Activated CD4-positive, alpha-beta T cell treated with anti-CD3 and anti-CD28 coated beads for 36 hours (primary cell): Measurements from ENCODE around the gene MYZAP. TPM values are rescaled to one million over a fixed set of nuclear protein-coding genes. Genes with fewer than 3 reads are reported as not detected.

Source experiments
- ATAC-seq: fragments of 200-7000 bp; cut with Tn5 transposase; one replicate; pipeline ENCODE4 v1.10.0; 2021; ENCODE audit warnings: mild to moderate bottlenecking, moderate library complexity
- CTCF ChIA-PET: fragments of 350-600 bp; sonication (Branson Sonifier 250); formaldehyde crosslinking; loops from one replicate; lab custom pipeline; 2021; ENCODE audit warnings: antibody characterized with exemption; lab: Charles Lee
- POLR2A ChIA-PET: fragments of 350-600 bp; sonication (Branson Sonifier 250); formaldehyde crosslinking; loops from one replicate; lab custom pipeline; 2021; ENCODE audit warnings: antibody characterized with exemption, inconsistent platforms; lab: Charles Lee
- DNase-seq: peaks from one replicate; pipeline ENCODE4 v3.0.0-alpha.2; 2020
- H3K27ac Mint-ChIP-seq: one replicate; pipeline ENCODE4 v1.8.0; 2021; ENCODE audit warnings: mixed read lengths
- H3K27me3 Mint-ChIP-seq: one replicate; pipeline ENCODE4 v1.8.0; 2021; ENCODE audit warnings: mixed read lengths
- H3K36me3 Mint-ChIP-seq: one replicate; pipeline ENCODE4 v1.8.0; 2021; ENCODE audit warnings: low read depth, mixed read lengths
- H3K4me1 Mint-ChIP-seq: one replicate; pipeline ENCODE4 v1.8.0; 2021; ENCODE audit warnings: mixed read lengths
- H3K4me3 Mint-ChIP-seq: one replicate; pipeline ENCODE4 v1.8.0; 2021; ENCODE audit warnings: mild to moderate bottlenecking, moderate library complexity, mixed read lengths
- H3K9me3 Mint-ChIP-seq: one replicate; pipeline ENCODE4 v1.8.0; 2021; ENCODE audit warnings: low read depth, mixed read lengths
- intact Hi-C, 2 experiments: fragments of 100-400 bp; cut with DNase I in 1 of 2; cut with micrococcal nuclease in 1 of 2; formaldehyde crosslinking; loops; one replicate each; pipeline versions ENCODE4 v1.14.2 to v1.15.1; 2022 to 2024; cut with DNase I, micrococcal nuclease
- total RNA-seq, 2 experiments: library from RNA; stranded (reverse); gene quantifications; one replicate each; pipeline ENCODE4 v1.2.3, GENCODE V29; 2021

MYZAP gene
- total RNA-seq, 2 experiments from 2014 or later, result 0.11 TPM

- Mint-ChIP-seq H3K9me3 (no peaks in the 10 kb centered on the region), H3K4me1 (peaks cover 18% of the 10 kb centered on the region), H3K36me3 (no peaks in the 10 kb centered on the region), H3K4me3 (no peak overlapping the region), H3K27ac (no peak overlapping the region), H3K27me3 (peaks cover 21% of the 10 kb centered on the region)
- POLR2A ChIA-PET, result no interaction called here
- DNase-seq (no peak), ATAC-seq (no peak)
- CTCF ChIA-PET, result interaction anchor here (0.7 to 1.0 kb wide), 3 partner anchors 13 to 33 kb away, joined by 3 read pairs; no protein-coding TSS in a partner anchor
- intact Hi-C loops, result no loop called here
Measured at GRCh38 chr15:57592836-57593420, 1.2 kb downstream of the MYZAP start.

- ChIA-PET POLR2A (no interaction called here), CTCF (no interaction called here)
- no peaks in the 10 kb centered on the region for H3K36me3 Mint-ChIP-seq
- H3K4me3 Mint-ChIP-seq, result no peak overlapping the region
- intact Hi-C loops, result no loop called here
- H3K9me3 Mint-ChIP-seq, result no peaks in the 10 kb centered on the region
- peaks cover 9% of the 10 kb centered on the region for H3K4me1 Mint-ChIP-seq
- H3K27ac Mint-ChIP-seq, result no peak overlapping the region
- peaks cover 21% of the 10 kb centered on the region for H3K27me3 Mint-ChIP-seq
- ATAC-seq (no peak), DNase-seq (no peak)
Measured at GRCh38 chr15:57594479-57594878, 2.8 kb downstream of the MYZAP start.

- Mint-ChIP-seq H3K4me1 (peaks cover 9% of the 10 kb centered on the region), H3K27ac (no peak overlapping the region), H3K27me3 (peaks cover 18% of the 10 kb centered on the region), H3K4me3 (no peak overlapping the region), H3K36me3 (no peaks in the 10 kb centered on the region), H3K9me3 (no peaks in the 10 kb centered on the region)
- no peak for ATAC-seq
- POLR2A ChIA-PET, result no interaction called here
- DNase-seq, result no peak
- intact Hi-C loops, result no loop called here
- CTCF ChIA-PET, result interaction anchor here (0.6 kb wide), 1 partner anchor 84 kb away, joined by 3 read pairs; no protein-coding TSS in a partner anchor
Measured at GRCh38 chr15:57595011-57595866, 3.5 kb downstream of the MYZAP start.

GRCh38 chr15:57596301-57596855, 4.7 kb downstream of the MYZAP start:
- H3K9me3 Mint-ChIP-seq, result no peaks in the 10 kb centered on the region

GRCh38 chr15:57596978-57597377, 5.3 kb downstream of the MYZAP start:
- POLR2A ChIA-PET, result no interaction called here
- ATAC-seq, result no peak

More at GRCh38 chr15:57596301-57596855, 4.7 kb downstream of the MYZAP start:
- no peak for ATAC-seq
- peaks cover 10% of the 10 kb centered on the region for H3K27me3 Mint-ChIP-seq
- intact Hi-C loops, result no loop called here
- peaks cover 4% of the 10 kb centered on the region for H3K4me1 Mint-ChIP-seq
- no peak overlapping the region for H3K27ac Mint-ChIP-seq
- no peaks in the 10 kb centered on the region for H3K36me3 Mint-ChIP-seq
- ChIA-PET CTCF (no interaction called here), POLR2A (no interaction called here)
- no peak overlapping the region for H3K4me3 Mint-ChIP-seq
- DNase-seq, result no peak

GRCh38 chr15:57597431-57597830, 5.7 kb downstream of the MYZAP start:
- Mint-ChIP-seq H3K27me3 (peaks cover 9% of the 10 kb centered on the region), H3K9me3 (no peaks in the 10 kb centered on the region), H3K27ac (no peak overlapping the region), H3K4me3 (no peak overlapping the region), H3K4me1 (no peaks in the 10 kb centered on the region), H3K36me3 (no peaks in the 10 kb centered on the region)
- CTCF ChIA-PET, result no interaction called here
- POLR2A ChIA-PET, result no interaction called here
- no peak for ATAC-seq
- no peak for DNase-seq
- intact Hi-C loops, result no loop called here

More at GRCh38 chr15:57596978-57597377, 5.3 kb downstream of the MYZAP start:
- Mint-ChIP-seq H3K27me3 (peaks cover 9% of the 10 kb centered on the region), H3K36me3 (no peaks in the 10 kb centered on the region), H3K4me3 (no peak overlapping the region), H3K27ac (no peak overlapping the region), H3K4me1 (peaks cover 3% of the 10 kb centered on the region), H3K9me3 (no peaks in the 10 kb centered on the region)
- no peak for DNase-seq
- CTCF ChIA-PET, result no interaction called here
- intact Hi-C loops, result no loop called here

- Mint-ChIP-seq H3K4me1 (no peaks in the 10 kb centered on the region), H3K4me3 (no peak overlapping the region), H3K9me3 (no peaks in the 10 kb centered on the region), H3K36me3 (no peaks in the 10 kb centered on the region), H3K27ac (no peak overlapping the region), H3K27me3 (peaks cover 5% of the 10 kb centered on the region)
- POLR2A ChIA-PET, result no interaction called here
- intact Hi-C loops, result no loop called here
- no peak for DNase-seq
- CTCF ChIA-PET, result interaction anchor here (0.7 to 1.2 kb wide), 3 partner anchors 37 to 135 kb away, joined by 3 to 7 read pairs (median 5); no protein-coding TSS in a partner anchor
- no peak for ATAC-seq
Measured at GRCh38 chr15:57598346-57598745, 6.6 kb downstream of the MYZAP start.

- ChIA-PET POLR2A (no interaction called here), CTCF (interaction anchor here (0.7 to 1.2 kb wide), 3 partner anchors 38 to 821 kb away, joined by 3 to 7 read pairs (median 5); no protein-coding TSS in a partner anchor)
- DNase-seq (no peak), ATAC-seq (no peak)
- Mint-ChIP-seq H3K36me3 (no peaks in the 10 kb centered on the region), H3K4me1 (no peaks in the 10 kb centered on the region), H3K4me3 (no peak overlapping the region), H3K27ac (no peak overlapping the region), H3K9me3 (no peaks in the 10 kb centered on the region), H3K27me3 (peaks cover 2% of the 10 kb centered on the region)
- intact Hi-C loops, result no loop called here
Measured at GRCh38 chr15:57599296-57599810, 7.6 kb downstream of the MYZAP start.

GRCh38 chr15:57600197-57600596, 8.5 kb downstream of the MYZAP start:
- H3K27me3 Mint-ChIP-seq, result peaks cover 5% of the 10 kb centered on the region
- H3K27ac Mint-ChIP-seq, result no peak overlapping the region
- H3K4me1 Mint-ChIP-seq, result no peaks in the 10 kb centered on the region
- H3K36me3 Mint-ChIP-seq, result no peaks in the 10 kb centered on the region
- no peak for ATAC-seq
- intact Hi-C loops, result no loop called here
- ChIA-PET POLR2A (no interaction called here), CTCF (no interaction called here)
- no peak overlapping the region for H3K4me3 Mint-ChIP-seq
- no peak for DNase-seq
- H3K9me3 Mint-ChIP-seq, result no peaks in the 10 kb centered on the region

- ATAC-seq (no peak), DNase-seq (no peak)
- intact Hi-C loops, result no loop called here
- H3K9me3 Mint-ChIP-seq, result no peaks in the 10 kb centered on the region
- no peak overlapping the region for H3K4me3 Mint-ChIP-seq
- no peaks in the 10 kb centered on the region for H3K4me1 Mint-ChIP-seq
- no peak overlapping the region for H3K27ac Mint-ChIP-seq
- ChIA-PET CTCF (no interaction called here), POLR2A (no interaction called here)
- H3K36me3 Mint-ChIP-seq, result no peaks in the 10 kb centered on the region
- H3K27me3 Mint-ChIP-seq, result peaks cover 5% of the 10 kb centered on the region
Measured at GRCh38 chr15:57604507-57604906, 12.8 kb downstream of the MYZAP start.

GRCh38 chr15:57605491-57605890, 13.8 kb downstream of the MYZAP start:
- ChIA-PET POLR2A (no interaction called here), CTCF (interaction anchor here (0.6 kb wide), 1 partner anchor 12 kb away, joined by 3 read pairs; no protein-coding TSS in a partner anchor)
- intact Hi-C loops, result no loop called here
- ATAC-seq (no peak), DNase-seq (no peak)
- Mint-ChIP-seq H3K27ac (no peak overlapping the region), H3K27me3 (peaks cover 5% of the 10 kb centered on the region), H3K9me3 (no peaks in the 10 kb centered on the region), H3K4me3 (no peak overlapping the region), H3K36me3 (no peaks in the 10 kb centered on the region), H3K4me1 (no peaks in the 10 kb centered on the region)
